ENCODE results near the gene MSN.

GRCh38 chrX:65769564-65770292 lies 102.3 kb downstream of the MSN start:
- TF ChIP-seq CTCF (IDR thresholded peaks at IDR 0.05; ENCODE audit: poor library complexity, severe bottlenecking) (no peak), EZH2 (IDR thresholded peaks at IDR 0.05; ENCODE audit: borderline replicate concordance, insufficient read depth, low read length, poor library complexity, severe bottlenecking) (no peak), MXI1 (conservative IDR thresholded peaks at IDR 0.05; ENCODE audit: poor library complexity, severe bottlenecking) (no peak), TAF1 (IDR thresholded peaks at IDR 0.05; ENCODE audit: low read depth) (no peak), REST (IDR thresholded peaks at IDR 0.05; ENCODE audit: borderline replicate concordance) (no peak), POLR2AphosphoS5 (IDR thresholded peaks at IDR 0.05) (no peak), RAD21 (conservative IDR thresholded peaks at IDR 0.05) (no peak), EP300 (conservative IDR thresholded peaks at IDR 0.05; ENCODE audit: poor library complexity, severe bottlenecking) (no peak), SMC3 (conservative IDR thresholded peaks at IDR 0.05; ENCODE audit: poor library complexity) (no peak)
